H9 (cell line): ENCODE data around the gene KCNN3. TPM values are rescaled to one million over a fixed set of nuclear protein-coding genes. Genes with fewer than 3 reads are reported as not detected.

Experiments
- DNase-seq: peaks from one replicate; pipeline ENCODE4 v3.0.0-alpha.2; 2017
- H2AFZ ChIP-seq: one replicate; pipeline ENCODE4 v1.6.1; 2013; ENCODE audit warnings: mild to moderate bottlenecking, low read length, control low read depth, moderate library complexity
- H2AK5ac ChIP-seq: 2 replicates; pipeline ENCODE4 v1.6.1; 2013; ENCODE audit warnings: low read length, control low read depth, mixed read lengths; ENCODE audit not compliant: insufficient read length
- H2BK120ac ChIP-seq: one replicate; pipeline ENCODE4 v1.6.1; 2013; ENCODE audit warnings: low read depth, mild to moderate bottlenecking, low read length, control low read depth, inconsistent platforms; ENCODE audit not compliant: poor library complexity, severe bottlenecking
- H2BK12ac ChIP-seq: 2 replicates; pipeline ENCODE4 v1.6.1; 2013; ENCODE audit warnings: low read length, control low read depth, mixed read lengths, low read depth; ENCODE audit not compliant: insufficient read length
- H2BK15ac ChIP-seq: 2 replicates; pipeline ENCODE4 v1.6.1; 2013; ENCODE audit warnings: low read depth, low read length, control low read depth
- H2BK20ac ChIP-seq: one replicate; pipeline ENCODE4 v1.6.1; 2013; ENCODE audit warnings: low read depth, mild to moderate bottlenecking, low read length, control low read depth, inconsistent platforms; ENCODE audit not compliant: poor library complexity, severe bottlenecking
- H2BK5ac ChIP-seq: 2 replicates; pipeline ENCODE4 v1.6.1; 2013; ENCODE audit warnings: low read length, control low read depth, mixed read lengths; ENCODE audit not compliant: insufficient read length
- H3K14ac ChIP-seq: 2 replicates; pipeline ENCODE4 v1.6.1; 2013; ENCODE audit warnings: low read length, control low read depth; ENCODE audit not compliant: insufficient read depth
- H3K18ac ChIP-seq: 2 replicates; pipeline ENCODE4 v1.6.1; 2013; ENCODE audit warnings: low read depth, mild to moderate bottlenecking, mixed read lengths, low read length, control low read depth; ENCODE audit not compliant: insufficient read length
- H3K23ac ChIP-seq: 2 replicates; pipeline ENCODE4 v1.6.1; 2013; ENCODE audit warnings: low read length, control low read depth, mixed read lengths, low read depth; ENCODE audit not compliant: insufficient read length
- H3K23me2 ChIP-seq: 2 replicates; pipeline ENCODE4 v1.6.1; 2013; ENCODE audit warnings: low read depth, mild to moderate bottlenecking, mixed read lengths, low read length, control low read depth; ENCODE audit not compliant: insufficient read length, poor library complexity, severe bottlenecking
- H3K27ac ChIP-seq: 2 replicates; pipeline ENCODE4 v1.5.1; 2013; ENCODE audit warnings: low read length, control low read depth, mixed read lengths, low read depth; ENCODE audit not compliant: insufficient read length
- H3K27me3 ChIP-seq: 2 replicates; pipeline ENCODE4 v1.6.1; 2013; ENCODE audit warnings: low read length, control low read depth, inconsistent platforms; ENCODE audit not compliant: insufficient read depth
- H3K4ac ChIP-seq: 2 replicates; pipeline ENCODE4 v1.6.1; 2013; ENCODE audit warnings: low read depth, mild to moderate bottlenecking, control low read depth, inconsistent platforms, low read length, moderate library complexity
- H3K4me1 ChIP-seq: 2 replicates; pipeline ENCODE4 v1.6.1; 2013; ENCODE audit warnings: low read length, control low read depth, inconsistent platforms; ENCODE audit not compliant: insufficient read depth
- H3K4me2 ChIP-seq: 2 replicates; pipeline ENCODE4 v1.6.1; 2013; ENCODE audit warnings: low read length, control low read depth, mixed read lengths; ENCODE audit not compliant: insufficient read length, insufficient read depth
- H3K56ac ChIP-seq: 2 replicates; pipeline ENCODE4 v1.6.1; 2013; ENCODE audit warnings: low read depth, mild to moderate bottlenecking, mixed read lengths, low read length, control low read depth; ENCODE audit not compliant: insufficient read length
- H3K79me1 ChIP-seq: 2 replicates; pipeline ENCODE4 v1.6.1; 2013; ENCODE audit warnings: low read depth, mild to moderate bottlenecking, moderate library complexity, low read length, control low read depth, inconsistent platforms; ENCODE audit not compliant: insufficient read depth, poor library complexity, severe bottlenecking
- H3K79me2 ChIP-seq: 2 replicates; pipeline ENCODE4 v1.6.1; 2013; ENCODE audit warnings: low read length, control low read depth, inconsistent platforms; ENCODE audit not compliant: insufficient read depth
- H3K9ac ChIP-seq: 2 replicates; pipeline ENCODE4 v1.6.1; 2013; ENCODE audit warnings: low read length, control low read depth, mixed read lengths; ENCODE audit not compliant: insufficient read length; ENCODE audit errors: extremely low read depth
- H3K9me3 ChIP-seq: one replicate; pipeline ENCODE4 v1.6.1; 2013; ENCODE audit warnings: low read depth, low read length, inconsistent platforms; ENCODE audit not compliant: control insufficient read depth
- H3T11ph ChIP-seq: one replicate; pipeline ENCODE4 v1.6.1; 2013; ENCODE audit warnings: mild to moderate bottlenecking, low read length, control low read depth, inconsistent platforms
- H4K20me1 ChIP-seq: one replicate; pipeline ENCODE4 v1.6.1; 2013; ENCODE audit not compliant: control insufficient read depth, insufficient read length, insufficient read depth
- H4K5ac ChIP-seq: 2 replicates; pipeline ENCODE4 v1.6.1; 2013; ENCODE audit warnings: low read depth, mild to moderate bottlenecking, mixed read lengths, low read length, control low read depth; ENCODE audit not compliant: insufficient read length
- H4K8ac ChIP-seq: replicated peaks from 2 replicates; pipeline ENCODE4 v1.6.1; 2013; ENCODE audit warnings: low read length, control low read depth, mixed read lengths, low read depth; ENCODE audit not compliant: insufficient read length
- H4K91ac ChIP-seq: 2 replicates; pipeline ENCODE4 v1.6.1; 2013; ENCODE audit warnings: low read depth, mild to moderate bottlenecking, moderate library complexity, mixed read lengths, low read length, control low read depth; ENCODE audit not compliant: insufficient read length
- H3K27ac Mint-ChIP-seq, 3 experiments: 2 replicates in 2 of 3; 3 replicates in 1 of 3; pipeline ENCODE4 v1.8.0; 2020 to 2021; ENCODE audit warnings: mixed read lengths in 3 of 3, mild to moderate bottlenecking in 1 of 3, moderate library complexity in 1 of 3
- H3K27me3 Mint-ChIP-seq: 2 replicates; pipeline ENCODE4 v1.8.0; 2021; ENCODE audit warnings: low read depth, mild to moderate bottlenecking, moderate library complexity, mixed read lengths
- H3K36me3 Mint-ChIP-seq, 3 experiments: 2 replicates in 2 of 3; 3 replicates in 1 of 3; pipeline ENCODE4 v1.8.0; 2020 to 2021; ENCODE audit warnings: low read depth in 3 of 3, mixed read lengths in 3 of 3; ENCODE audit not compliant: insufficient read depth in 1 of 3
- H3K4me1 Mint-ChIP-seq, 2 experiments: 2 replicates each; pipeline ENCODE4 v1.8.0; 2020; ENCODE audit warnings: mixed read lengths in 2 of 2
- H3K4me3 Mint-ChIP-seq, 2 experiments: 2 replicates in 1 of 2; 3 replicates in 1 of 2; pipeline ENCODE4 v1.8.0; 2020 to 2021; ENCODE audit warnings: mild to moderate bottlenecking in 2 of 2, mixed read lengths in 2 of 2, moderate library complexity in 1 of 2
- H3K9me3 Mint-ChIP-seq, 2 experiments: 2 replicates in 1 of 2; 3 replicates in 1 of 2; pipeline ENCODE4 v1.8.0; 2020; ENCODE audit warnings: mild to moderate bottlenecking in 2 of 2, mixed read lengths in 2 of 2, moderate library complexity in 1 of 2
- WGBS: extraction: QIAGEN DNeasy Blood & Tissue Kit; methylation state at CpG from one replicate; pipeline ENCODE4 v1.1.7; 2013; ENCODE audit warnings: missing lambda C conversion rate, low lambda C conversion rate, mixed read lengths; ENCODE audit not compliant: insufficient read length; ENCODE audit errors: extremely low coverage; 5-methylcytosine and 5-hydroxymethylcytosine counted together
- total RNA-seq: library from RNA; stranded (reverse); gene quantifications from 2 replicates; pipeline ENCODE4 v1.2.1, GENCODE V29; 2021
- TF ChIP-seq, protein P1 (sequence below): fragments of 200-600 bp; sonication (generic); conservative IDR thresholded peaks from 3 replicates; pipeline ENCODE4 v1.8.0; 2021; ENCODE audit warnings: antibody characterized with exemption, mild to moderate bottlenecking

Gene KCNN3
- total RNA-seq, 1 experiment from 2014 or later, result 0.83 TPM

DNA sequence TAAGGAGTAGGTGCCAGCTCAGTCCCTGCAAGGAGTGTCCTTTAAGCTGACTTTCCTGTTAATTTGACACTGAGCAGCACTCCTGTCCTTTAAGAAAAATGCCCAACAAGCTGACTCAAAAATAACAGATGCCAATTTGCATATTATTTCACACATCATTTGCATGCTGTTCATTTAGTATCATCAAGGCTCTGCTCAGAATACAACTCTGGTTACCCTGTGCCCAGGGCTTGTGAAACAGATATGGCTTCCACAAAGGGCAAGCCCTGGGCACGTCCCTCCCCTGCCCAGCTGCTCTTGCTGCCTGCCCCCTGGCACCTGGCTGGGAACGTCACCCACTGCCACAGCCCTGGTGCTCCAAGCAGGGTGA is 10.3 kb downstream of the KCNN3 start:
- no peak overlapping the region for H2AFZ ChIP-seq

More for the DNA sequence above, 10.3 kb downstream of the KCNN3 start:
- Histone ChIP-seq H3K79me1 (no peaks in the 10 kb centered on the region), H4K5ac (no peak overlapping the region), H4K8ac (no peak overlapping the region), H4K20me1 (no peaks in the 10 kb centered on the region), H3K23me2 (peaks cover 3% of the 10 kb centered on the region), H3T11ph (no peak overlapping the region), H2BK15ac (no peak overlapping the region), H3K4me1 (peaks cover 3% of the 10 kb centered on the region; the same call in 1 of the 2 replicates), H3K56ac (no peak overlapping the region), H3K23ac (no peak overlapping the region), H3K14ac (no peak overlapping the region), H3K27me3 (no peaks in the 10 kb centered on the region), H3K4me2 (no peak overlapping the region), H2BK20ac (no peak overlapping the region), H3K27ac (no peak overlapping the region), H2BK5ac (no peak overlapping the region), H4K91ac (no peak overlapping the region), H2BK12ac (no peak overlapping the region), H3K79me2 (no peaks in the 10 kb centered on the region; the same call in 1 of the 2 replicates), H2BK120ac (no peak overlapping the region), H3K18ac (no peak overlapping the region), H3K9ac (no peak overlapping the region), H3K9me3 (no peaks in the 10 kb centered on the region), H3K4ac (no peak overlapping the region), H2AK5ac (no peak overlapping the region)
- Mint-ChIP-seq H3K36me3 (no peaks in the 10 kb centered on the region), H3K9me3 (no peaks in the 10 kb centered on the region), H3K4me1 (peaks cover 31 to 32% of the 10 kb centered on the region in 2 experiments), H3K27me3 (no peaks in the 10 kb centered on the region), H3K4me3 (no peak overlapping the region), H3K27ac (peak overlapping the region in 2 of 3 experiments; percentile 42 to 80; a peak in 2 of 7 replicates)
- WGBS, result no CpG with 5 or more reads among the region's 2 CpGs
- no peak for DNase-seq
- TF ChIP-seq, protein P1, sequence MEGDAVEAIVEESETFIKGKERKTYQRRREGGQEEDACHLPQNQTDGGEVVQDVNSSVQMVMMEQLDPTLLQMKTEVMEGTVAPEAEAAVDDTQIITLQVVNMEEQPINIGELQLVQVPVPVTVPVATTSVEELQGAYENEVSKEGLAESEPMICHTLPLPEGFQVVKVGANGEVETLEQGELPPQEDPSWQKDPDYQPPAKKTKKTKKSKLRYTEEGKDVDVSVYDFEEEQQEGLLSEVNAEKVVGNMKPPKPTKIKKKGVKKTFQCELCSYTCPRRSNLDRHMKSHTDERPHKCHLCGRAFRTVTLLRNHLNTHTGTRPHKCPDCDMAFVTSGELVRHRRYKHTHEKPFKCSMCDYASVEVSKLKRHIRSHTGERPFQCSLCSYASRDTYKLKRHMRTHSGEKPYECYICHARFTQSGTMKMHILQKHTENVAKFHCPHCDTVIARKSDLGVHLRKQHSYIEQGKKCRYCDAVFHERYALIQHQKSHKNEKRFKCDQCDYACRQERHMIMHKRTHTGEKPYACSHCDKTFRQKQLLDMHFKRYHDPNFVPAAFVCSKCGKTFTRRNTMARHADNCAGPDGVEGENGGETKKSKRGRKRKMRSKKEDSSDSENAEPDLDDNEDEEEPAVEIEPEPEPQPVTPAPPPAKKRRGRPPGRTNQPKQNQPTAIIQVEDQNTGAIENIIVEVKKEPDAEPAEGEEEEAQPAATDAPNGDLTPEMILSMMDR, result no peak
